ENCODE data around the gene APOBEC2. TPM values are rescaled to one million over a fixed set of nuclear protein-coding genes. Genes with fewer than 3 reads are reported as not detected.

The APOBEC2 gene
- total RNA-seq, 2 donors from 2014 or later = 2.3 to 4.0 TPM

DNA sequence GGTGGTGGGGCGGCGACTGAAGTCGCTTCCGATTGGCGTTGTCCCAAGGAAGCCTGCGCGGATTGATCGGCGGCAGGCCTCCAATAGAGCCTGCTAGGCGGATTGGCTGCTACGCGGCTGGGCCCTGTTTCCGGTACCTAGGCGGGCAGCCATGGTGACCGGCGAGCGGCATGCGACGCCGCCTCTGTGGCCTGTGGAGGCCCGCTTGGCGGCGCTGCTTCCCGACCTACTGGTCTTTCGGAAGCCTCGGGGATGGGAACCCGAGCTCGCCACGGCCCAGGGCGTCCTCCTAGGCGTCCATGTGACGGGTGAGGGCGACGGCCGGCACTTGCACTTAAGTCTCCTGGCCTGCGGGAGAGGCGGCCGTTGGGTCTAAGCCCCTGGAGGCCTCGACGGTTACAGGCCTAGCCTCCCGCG, 47.9 kb downstream of the APOBEC2 start:
- no peak overlapping the region for H3K27ac ChIP-seq
- intact Hi-C loops (cut with DNase I) = no loop called here
- H3K4me3 ChIP-seq = no peak overlapping the region
- no peak for DNase-seq
- TF ChIP-seq POLR2A (IDR thresholded peaks at IDR 0.05) = no peak
- TF ChIP-seq, protein P1, sequence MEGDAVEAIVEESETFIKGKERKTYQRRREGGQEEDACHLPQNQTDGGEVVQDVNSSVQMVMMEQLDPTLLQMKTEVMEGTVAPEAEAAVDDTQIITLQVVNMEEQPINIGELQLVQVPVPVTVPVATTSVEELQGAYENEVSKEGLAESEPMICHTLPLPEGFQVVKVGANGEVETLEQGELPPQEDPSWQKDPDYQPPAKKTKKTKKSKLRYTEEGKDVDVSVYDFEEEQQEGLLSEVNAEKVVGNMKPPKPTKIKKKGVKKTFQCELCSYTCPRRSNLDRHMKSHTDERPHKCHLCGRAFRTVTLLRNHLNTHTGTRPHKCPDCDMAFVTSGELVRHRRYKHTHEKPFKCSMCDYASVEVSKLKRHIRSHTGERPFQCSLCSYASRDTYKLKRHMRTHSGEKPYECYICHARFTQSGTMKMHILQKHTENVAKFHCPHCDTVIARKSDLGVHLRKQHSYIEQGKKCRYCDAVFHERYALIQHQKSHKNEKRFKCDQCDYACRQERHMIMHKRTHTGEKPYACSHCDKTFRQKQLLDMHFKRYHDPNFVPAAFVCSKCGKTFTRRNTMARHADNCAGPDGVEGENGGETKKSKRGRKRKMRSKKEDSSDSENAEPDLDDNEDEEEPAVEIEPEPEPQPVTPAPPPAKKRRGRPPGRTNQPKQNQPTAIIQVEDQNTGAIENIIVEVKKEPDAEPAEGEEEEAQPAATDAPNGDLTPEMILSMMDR (IDR thresholded peaks at IDR 0.05) = no peak
- no peak for ATAC-seq
- 91 to 95% methylated on average over 12 to 40 of the region's 42 CpGs for WGBS, 2 donors
- no peaks in the 10 kb centered on the region for H3K4me1 ChIP-seq
- H3K36me3 ChIP-seq (replicated peaks in 1 of 2; ENCODE audit: insufficient read depth in 1 of 2, low read depth in 2 of 2) = peaks cover 3 to 27% of the 10 kb centered on the region in 2 donors
- H3K27me3 ChIP-seq = no peaks in the 10 kb centered on the region
- no peaks in the 10 kb centered on the region for H3K9me3 ChIP-seq

DNA sequence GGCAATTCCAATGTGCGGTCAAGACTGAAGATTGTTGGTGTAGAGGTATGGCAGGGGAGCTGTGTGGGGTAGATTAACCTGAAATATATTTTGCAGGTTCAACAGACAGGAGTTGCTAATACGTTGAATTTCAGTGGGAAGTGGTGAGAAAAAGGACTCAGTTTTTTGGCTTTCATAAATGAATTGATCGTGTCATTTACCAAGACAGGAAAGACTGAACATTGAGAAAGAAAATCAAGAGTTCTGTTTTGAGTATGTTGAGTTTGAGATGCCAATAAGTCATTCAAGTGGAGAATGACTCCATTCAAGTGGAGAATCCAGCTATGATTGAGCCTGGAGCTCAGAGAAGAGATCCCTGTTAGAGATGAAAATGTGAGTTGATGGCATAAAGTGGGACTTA, 50.8 kb downstream of the APOBEC2 start:
- intact Hi-C loops (cut with DNase I) = no loop called here
- WGBS, 2 donors = 93 to 95% methylated on average over 3 of the region's 3 CpGs
- ATAC-seq (no peak), DNase-seq (no peak)
- Histone ChIP-seq H3K9me3 (no peaks in the 10 kb centered on the region), H3K36me3 (replicated peaks in 1 of 2; ENCODE audit: insufficient read depth in 1 of 2, low read depth in 2 of 2) (no peaks in the 10 kb centered on the region), H3K27me3 (no peaks in the 10 kb centered on the region), H3K27ac (no peak overlapping the region), H3K4me1 (no peaks in the 10 kb centered on the region), H3K4me3 (no peak overlapping the region)
- TF ChIP-seq, protein P1 (IDR thresholded peaks at IDR 0.05) = no peak
- TF ChIP-seq POLR2A (IDR thresholded peaks at IDR 0.05) = no peak

DNA sequence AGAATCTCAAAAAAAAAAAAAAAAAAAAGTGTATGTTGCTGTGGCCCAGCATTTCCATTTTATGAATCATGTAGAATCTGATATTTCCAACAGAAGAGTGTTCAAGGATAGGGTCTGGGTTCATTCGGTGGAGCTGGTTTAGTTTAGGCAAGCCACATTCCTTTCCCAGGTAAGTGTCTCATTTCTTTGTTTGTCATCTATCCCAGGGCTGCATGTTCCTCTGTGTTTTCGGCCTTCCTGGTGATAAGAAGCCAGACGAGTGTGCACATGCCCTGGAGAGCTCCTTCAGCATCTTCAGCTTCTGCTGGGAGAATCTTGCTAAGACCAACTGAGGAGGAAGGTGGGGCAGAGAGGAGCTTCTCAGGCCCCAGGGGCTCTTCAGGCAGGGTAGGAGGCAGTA, 58.0 kb downstream of the APOBEC2 start:
- Histone ChIP-seq H3K4me1 (no peaks in the 10 kb centered on the region), H3K27me3 (no peaks in the 10 kb centered on the region), H3K4me3 (no peak overlapping the region), H3K9me3 (no peaks in the 10 kb centered on the region), H3K27ac (no peak overlapping the region), H3K36me3 (replicated peaks in 1 of 2; ENCODE audit: insufficient read depth in 1 of 2, low read depth in 2 of 2) (peaks cover 0 to 1% of the 10 kb centered on the region in 2 donors)
- ATAC-seq (no peak), DNase-seq (no peak)
- intact Hi-C loops (cut with DNase I) = no loop called here
- TF ChIP-seq, protein P1 (IDR thresholded peaks at IDR 0.05) = no peak
- TF ChIP-seq POLR2A (IDR thresholded peaks at IDR 0.05) = no peak
- 78 to 82% methylated on average over 3 of the region's 3 CpGs for WGBS, 2 donors

Other genes with a start within 250 kb of the APOBEC2 start
- 10 to 100 TPM; 17.4 to 30.3 TPM for gene UNC5CL, start 14.0 kb upstream of the APOBEC2 start, total RNA-seq
- gene TSPO2, start 10.7 kb upstream of the APOBEC2 start, total RNA-seq = not detected
- gene OARD1, start 19.2 kb downstream of the APOBEC2 start, total RNA-seq = 10 to 100 TPM; 15.0 to 27.4 TPM
- gene NFYA, start 19.8 kb downstream of the APOBEC2 start, total RNA-seq = 10 to 100 TPM in 1 of 2 donors, 1 to 10 TPM in 1; 8.6 to 10.4 TPM
- gene TREML1, start 101.1 kb downstream of the APOBEC2 start, total RNA-seq = not detected
- gene TREM2, start 109.9 kb downstream of the APOBEC2 start, total RNA-seq = 1 to 10 TPM; 3.6 TPM
- not detected for gene TREML2, start 147.9 kb downstream of the APOBEC2 start, total RNA-seq
- not detected for gene TREML4, start 175.1 kb downstream of the APOBEC2 start, total RNA-seq
- not detected for gene TREM1, start 233.5 kb downstream of the APOBEC2 start, total RNA-seq